Measurements from ENCODE around the gene SEC24A.
"Not testable (repeated sequence)": the region's sequence is repeated elsewhere in the genome, so short reads cannot be mapped to it uniquely, and the experiment has no call there.

The SEC24A gene

GRCh38 chr5:134626369-134627014 lies 22.1 kb upstream of the SEC24A start:
- TF ChIP-seq EZH2 (IDR thresholded peaks at IDR 0.05; ENCODE audit: borderline replicate concordance, low read length) = no peak
- Histone ChIP-seq H3K9me2 (ENCODE audit: low read depth, low read length) (no peaks in the 10 kb centered on the region), H4K20me1 (ENCODE audit: insufficient read depth, low read length) (no peaks in the 10 kb centered on the region), H3K27ac (ENCODE audit: low read depth, low read length, poor library complexity, severe bottlenecking) (no peak overlapping the region), H3K79me2 (ENCODE audit: insufficient read depth, low read length) (peaks cover 30% of the 10 kb centered on the region), H3K4me2 (ENCODE audit: low read length) (no peak overlapping the region), H2AFZ (ENCODE audit: low read length) (no peak overlapping the region), H3K9me3 (ENCODE audit: low read length) (no peaks in the 10 kb centered on the region), H3K27me3 (ENCODE audit: insufficient read depth, low read length) (no peaks in the 10 kb centered on the region), H3K9ac (ENCODE audit: low read length) (no peak overlapping the region), H3K36me3 (ENCODE audit: insufficient read depth, low read length) (peaks cover 36% of the 10 kb centered on the region), H3K4me3 (ENCODE audit: low read depth, low read length, poor library complexity, severe bottlenecking) (no peak overlapping the region), H3F3A (ENCODE audit: insufficient read depth, low read length) (no peaks in the 10 kb centered on the region), H3K4me1 (ENCODE audit: insufficient read depth, low read length, severe bottlenecking) (peaks cover 6% of the 10 kb centered on the region)

DNA sequence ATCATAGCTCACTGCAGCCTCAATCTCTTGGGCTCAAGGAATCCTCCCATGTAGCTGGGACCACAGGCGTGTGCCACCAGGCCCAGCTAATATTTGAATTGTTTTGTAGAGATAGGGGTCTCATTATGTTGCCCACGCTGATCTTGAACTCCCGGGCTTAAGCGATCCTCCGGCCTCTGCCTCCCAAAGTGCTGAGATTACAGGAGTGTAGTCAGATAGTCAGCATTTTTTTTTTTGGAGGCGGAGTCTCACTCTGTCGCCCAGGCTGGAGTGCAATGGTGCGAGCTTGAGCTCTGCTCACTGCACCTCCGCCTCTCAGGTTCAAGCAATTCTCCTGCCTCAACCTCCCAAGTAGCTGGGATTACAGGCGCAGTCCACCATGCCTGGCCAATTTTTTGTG lies 14.4 kb upstream of the SEC24A start:
- no peak overlapping the region for H3K9ac ChIP-seq (ENCODE audit: low read length)
- peak overlapping the region; percentile 44 for H3K27ac ChIP-seq (ENCODE audit: low read depth, low read length, poor library complexity, severe bottlenecking)
- H3K4me1 ChIP-seq (ENCODE audit: insufficient read depth, low read length, severe bottlenecking) = peaks cover 28% of the 10 kb centered on the region
- no peaks in the 10 kb centered on the region for H4K20me1 ChIP-seq (ENCODE audit: insufficient read depth, low read length)
- TF ChIP-seq, protein P1, sequence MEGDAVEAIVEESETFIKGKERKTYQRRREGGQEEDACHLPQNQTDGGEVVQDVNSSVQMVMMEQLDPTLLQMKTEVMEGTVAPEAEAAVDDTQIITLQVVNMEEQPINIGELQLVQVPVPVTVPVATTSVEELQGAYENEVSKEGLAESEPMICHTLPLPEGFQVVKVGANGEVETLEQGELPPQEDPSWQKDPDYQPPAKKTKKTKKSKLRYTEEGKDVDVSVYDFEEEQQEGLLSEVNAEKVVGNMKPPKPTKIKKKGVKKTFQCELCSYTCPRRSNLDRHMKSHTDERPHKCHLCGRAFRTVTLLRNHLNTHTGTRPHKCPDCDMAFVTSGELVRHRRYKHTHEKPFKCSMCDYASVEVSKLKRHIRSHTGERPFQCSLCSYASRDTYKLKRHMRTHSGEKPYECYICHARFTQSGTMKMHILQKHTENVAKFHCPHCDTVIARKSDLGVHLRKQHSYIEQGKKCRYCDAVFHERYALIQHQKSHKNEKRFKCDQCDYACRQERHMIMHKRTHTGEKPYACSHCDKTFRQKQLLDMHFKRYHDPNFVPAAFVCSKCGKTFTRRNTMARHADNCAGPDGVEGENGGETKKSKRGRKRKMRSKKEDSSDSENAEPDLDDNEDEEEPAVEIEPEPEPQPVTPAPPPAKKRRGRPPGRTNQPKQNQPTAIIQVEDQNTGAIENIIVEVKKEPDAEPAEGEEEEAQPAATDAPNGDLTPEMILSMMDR (IDR thresholded peaks at IDR 0.05; ENCODE audit: low read length) = no peak
- no peak for TF ChIP-seq EZH2 (IDR thresholded peaks at IDR 0.05; ENCODE audit: borderline replicate concordance, low read length)
- no peak overlapping the region; the same call in 1 of the 2 replicates for H3K4me2 ChIP-seq (ENCODE audit: low read length)
- no peaks in the 10 kb centered on the region for H3F3A ChIP-seq (ENCODE audit: insufficient read depth, low read length)
- no peak overlapping the region for H3K4me3 ChIP-seq (ENCODE audit: low read depth, low read length, poor library complexity, severe bottlenecking)
- peaks cover 24% of the 10 kb centered on the region for H3K79me2 ChIP-seq (ENCODE audit: insufficient read depth, low read length)
- peak overlapping the region; percentile 34; the same call in 1 of the 2 replicates for H2AFZ ChIP-seq (ENCODE audit: low read length)
- peaks cover 10% of the 10 kb centered on the region; the same call in 1 of the 2 replicates for H3K36me3 ChIP-seq (ENCODE audit: insufficient read depth, low read length)
- H3K9me3 ChIP-seq (ENCODE audit: low read length) = no peaks in the 10 kb centered on the region
- H3K27me3 ChIP-seq (ENCODE audit: insufficient read depth, low read length) = no peaks in the 10 kb centered on the region
- no peaks in the 10 kb centered on the region for H3K9me2 ChIP-seq (ENCODE audit: low read depth, low read length)

GRCh38 chr5:134635366-134635765 lies 13.2 kb upstream of the SEC24A start:
- Histone ChIP-seq H3K4me1 (ENCODE audit: insufficient read depth, low read length, severe bottlenecking) (peaks cover 28% of the 10 kb centered on the region), H3K27ac (ENCODE audit: low read depth, low read length, poor library complexity, severe bottlenecking) (peak overlapping the region; percentile 44), H3K79me2 (ENCODE audit: insufficient read depth, low read length) (peaks cover 19% of the 10 kb centered on the region), H2AFZ (ENCODE audit: low read length) (peak overlapping the region; percentile 71; the same call in 1 of the 2 replicates)
- H3K27me3 ChIP-seq (ENCODE audit: insufficient read depth, low read length); H3K4me2 ChIP-seq (ENCODE audit: low read length); H3K9ac ChIP-seq (ENCODE audit: low read length); H3K36me3 ChIP-seq (ENCODE audit: insufficient read depth, low read length); H3K9me3 ChIP-seq (ENCODE audit: low read length); H3K9me2 ChIP-seq (ENCODE audit: low read depth, low read length); H3K4me3 ChIP-seq (ENCODE audit: low read depth, low read length, poor library complexity, severe bottlenecking); H4K20me1 ChIP-seq (ENCODE audit: insufficient read depth, low read length); H3F3A ChIP-seq (ENCODE audit: insufficient read depth, low read length): not testable (repeated sequence)

DNA sequence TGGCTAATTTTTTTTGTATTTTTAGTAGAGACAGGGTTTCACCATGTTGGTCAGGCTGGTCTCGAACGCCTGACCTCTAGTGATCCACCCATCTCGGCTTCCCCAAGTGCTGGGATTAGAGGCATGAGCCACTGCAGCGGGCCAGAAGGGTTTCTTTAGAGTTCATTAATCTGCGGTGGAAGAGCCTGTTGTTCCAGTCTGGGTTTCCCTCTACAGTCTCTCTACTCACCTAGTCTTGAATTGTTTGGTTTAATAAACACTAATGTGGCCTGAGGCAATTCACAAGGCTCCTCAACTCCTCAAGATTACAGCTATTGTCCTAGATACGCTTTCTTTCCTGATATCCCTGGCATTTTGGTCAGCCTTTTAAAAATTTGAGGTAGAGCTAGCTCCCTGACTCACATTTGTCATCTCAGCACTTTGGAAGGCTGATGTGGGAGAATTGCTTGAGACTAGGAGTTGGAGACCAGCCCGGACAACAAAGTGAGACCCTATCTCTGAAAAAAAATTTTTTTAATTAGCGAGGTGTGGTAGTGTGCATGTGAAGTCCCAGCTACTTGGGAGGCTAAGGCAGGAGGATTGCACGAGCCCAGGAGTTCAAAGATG lies 11.4 kb upstream of the SEC24A start:
- no peaks in the 10 kb centered on the region for H3F3A ChIP-seq (ENCODE audit: insufficient read depth, low read length)
- H3K27me3 ChIP-seq (ENCODE audit: insufficient read depth, low read length) = no peaks in the 10 kb centered on the region
- no peaks in the 10 kb centered on the region for H4K20me1 ChIP-seq (ENCODE audit: insufficient read depth, low read length)
- H3K27ac ChIP-seq (ENCODE audit: low read depth, low read length, poor library complexity, severe bottlenecking) = no peak overlapping the region
- peaks cover 2% of the 10 kb centered on the region; the same call in 1 of the 2 replicates for H3K79me2 ChIP-seq (ENCODE audit: insufficient read depth, low read length)
- H3K36me3 ChIP-seq (ENCODE audit: insufficient read depth, low read length) = no peaks in the 10 kb centered on the region
- H3K4me1 ChIP-seq (ENCODE audit: insufficient read depth, low read length, severe bottlenecking) = peaks cover 15% of the 10 kb centered on the region
- H3K4me2 ChIP-seq (ENCODE audit: low read length) = no peak overlapping the region
- H3K9me3 ChIP-seq (ENCODE audit: low read length) = no peaks in the 10 kb centered on the region
- TF ChIP-seq, protein P1 (IDR thresholded peaks at IDR 0.05; ENCODE audit: low read length) = no peak
- TF ChIP-seq EZH2 (IDR thresholded peaks at IDR 0.05; ENCODE audit: borderline replicate concordance, low read length) = no peak
- H3K4me3 ChIP-seq (ENCODE audit: low read depth, low read length, poor library complexity, severe bottlenecking) = no peak overlapping the region
- H3K9me2 ChIP-seq (ENCODE audit: low read depth, low read length) = no peaks in the 10 kb centered on the region
- H2AFZ ChIP-seq (ENCODE audit: low read length) = no peak overlapping the region
- H3K9ac ChIP-seq (ENCODE audit: low read length) = no peak overlapping the region
